Osteoblast (primary cell): ENCODE measurements around the gene CLEC16A. TPM values are rescaled to one million over a fixed set of nuclear protein-coding genes. Genes with fewer than 3 reads are reported as not detected.

Source experiments
- DNase-seq: peaks from one replicate; pipeline ENCODE4 v3.0.0; 2011; ENCODE audit warnings: low spot score, mixed read lengths; ENCODE audit not compliant: insufficient read length; ENCODE audit errors: missing footprints
- H2AFZ ChIP-seq: 2 replicates; pipeline ENCODE4 v1.6.0; 2011; ENCODE audit warnings: mild to moderate bottlenecking, low read length
- H3K27ac ChIP-seq: 2 replicates; pipeline ENCODE4 v1.5.1; 2011; ENCODE audit warnings: mild to moderate bottlenecking, low read depth, low read length, moderate library complexity
- H3K27me3 ChIP-seq: 2 replicates; pipeline ENCODE4 v1.6.0; 2012; ENCODE audit warnings: mild to moderate bottlenecking, control low read depth, inconsistent platforms, low read length, moderate library complexity; ENCODE audit not compliant: insufficient read depth
- H3K36me3 ChIP-seq: 2 replicates; pipeline ENCODE4 v1.5.1; 2011; ENCODE audit warnings: mild to moderate bottlenecking, low read length, control low read depth, moderate library complexity; ENCODE audit not compliant: insufficient read depth
- H3K4me1 ChIP-seq: 2 replicates; pipeline ENCODE4 v1.5.1; 2011; ENCODE audit warnings: mild to moderate bottlenecking, low read length, control low read depth, moderate library complexity; ENCODE audit not compliant: insufficient read depth
- H3K4me2 ChIP-seq: 2 replicates; pipeline ENCODE4 v1.6.0; 2011; ENCODE audit warnings: mild to moderate bottlenecking, low read length; ENCODE audit not compliant: insufficient read depth
- H3K4me3 ChIP-seq: fragments of 200-600 bp; sonication (generic); 3 replicates; pipeline ENCODE4 v1.5.1; 2012; ENCODE audit warnings: mild to moderate bottlenecking, low read length, inconsistent platforms; ENCODE audit not compliant: insufficient read depth
- H3K79me2 ChIP-seq: 2 replicates; pipeline ENCODE4 v1.6.0; 2012; ENCODE audit warnings: mild to moderate bottlenecking, low read length, control low read depth, inconsistent platforms; ENCODE audit not compliant: insufficient read depth
- H3K9me3 ChIP-seq: 2 replicates; pipeline ENCODE4 v1.5.1; 2011; ENCODE audit warnings: low read depth, low read length, control low read depth
- H4K20me1 ChIP-seq: 2 replicates; pipeline ENCODE4 v1.6.0; 2012; ENCODE audit warnings: mild to moderate bottlenecking, low read length, control low read depth; ENCODE audit not compliant: insufficient read depth
- CTCF ChIP-seq: IDR thresholded peaks from 2 replicates; pipeline ENCODE4 v1.5.1; 2011; ENCODE audit warnings: mild to moderate bottlenecking, low read depth, low read length, moderate library complexity; ENCODE audit errors: extremely low read depth
- total RNA-seq: library from RNA; depleted of rRNA; stranded (reverse); fragments of >200 nt; gene quantifications from 2 replicates; pipeline ENCODE4 v1.2.3, GENCODE V29; 2012

CLEC16A gene
- total RNA-seq, 1 donor: 25.7 TPM

DNA sequence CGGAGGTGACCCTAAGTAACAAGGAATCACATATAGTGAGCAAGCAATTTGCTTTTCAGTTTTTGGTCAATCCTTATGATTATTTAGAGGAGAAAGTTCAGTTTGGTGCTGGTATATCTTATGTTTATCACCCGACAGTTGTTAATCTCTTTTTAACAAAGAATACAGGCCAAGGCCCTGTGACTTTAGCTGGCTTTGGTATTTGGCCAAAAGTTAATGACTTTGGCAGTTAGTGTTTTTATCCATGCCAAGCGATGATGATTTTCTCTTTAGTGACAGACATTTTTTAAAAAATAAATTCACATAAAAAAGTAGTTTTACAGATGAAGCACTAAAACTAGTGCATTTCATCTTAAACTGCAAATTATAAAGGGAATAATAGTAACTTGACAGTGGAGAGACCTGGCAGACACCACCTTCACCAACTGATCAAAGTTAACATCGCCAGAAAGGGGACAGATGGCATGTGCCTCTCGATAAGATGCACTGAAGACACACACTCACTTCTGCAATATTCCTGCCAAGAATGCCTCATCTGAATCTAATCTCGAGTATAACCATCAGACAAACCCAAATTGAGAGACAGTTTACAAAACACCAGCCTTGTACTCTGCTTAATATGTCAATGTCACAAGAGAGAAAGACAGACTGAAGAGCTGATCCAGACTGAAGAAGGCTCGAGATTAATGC, 9.0 kb upstream of the CLEC16A start:
- peaks cover 86% of the 10 kb centered on the region for H3K79me2 ChIP-seq
- peaks cover 26% of the 10 kb centered on the region for H3K36me3 ChIP-seq
- H3K27me3 ChIP-seq: no peaks in the 10 kb centered on the region
- TF ChIP-seq CTCF: no peak
- H4K20me1 ChIP-seq: peaks cover 81% of the 10 kb centered on the region
- no peak for DNase-seq
- no peak overlapping the region for H3K4me2 ChIP-seq
- no peak overlapping the region for H2AFZ ChIP-seq
- H3K4me1 ChIP-seq: peaks cover 34% of the 10 kb centered on the region
- H3K27ac ChIP-seq: no peak overlapping the region
- no peak overlapping the region for H3K4me3 ChIP-seq
- no peaks in the 10 kb centered on the region for H3K9me3 ChIP-seq

DNA sequence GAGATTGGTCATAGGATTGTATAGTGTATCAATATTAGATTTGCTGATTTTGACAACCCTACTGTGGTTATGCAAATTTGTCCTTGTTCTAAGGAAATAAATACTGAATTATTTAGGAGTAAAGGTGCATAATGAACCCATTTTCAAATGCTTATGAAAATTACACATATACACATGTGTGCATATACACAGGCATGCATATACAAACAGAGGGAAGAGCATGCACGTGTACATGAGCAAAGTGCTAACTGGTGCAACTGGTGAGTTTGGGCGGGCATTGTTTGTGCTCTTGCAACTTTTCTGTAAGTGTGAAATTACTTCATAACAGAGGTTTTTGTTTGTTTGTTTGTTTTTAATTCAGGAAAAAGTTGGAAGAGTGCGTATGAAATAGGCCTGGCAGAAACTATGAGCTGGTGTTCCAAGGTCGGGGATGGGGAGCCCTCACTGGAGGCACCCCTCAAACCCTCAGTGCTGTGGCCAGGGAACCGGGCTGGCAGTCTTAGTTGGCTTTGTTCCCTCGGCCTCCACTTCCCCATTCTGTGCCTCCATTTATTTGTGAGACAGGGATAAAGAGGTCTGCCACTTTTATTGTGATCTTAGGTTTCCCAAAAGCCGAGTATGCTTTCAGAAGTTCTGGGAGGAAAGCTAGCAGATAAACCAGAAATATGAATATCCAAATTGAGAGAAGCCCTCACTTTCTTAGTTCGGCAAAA, 7.9 kb upstream of the CLEC16A start:
- TF ChIP-seq CTCF: no peak
- DNase-seq: no peak
- peaks cover 87% of the 10 kb centered on the region for H4K20me1 ChIP-seq
- peaks cover 92% of the 10 kb centered on the region for H3K79me2 ChIP-seq
- no peak overlapping the region for H3K27ac ChIP-seq
- no peaks in the 10 kb centered on the region for H3K27me3 ChIP-seq
- H3K36me3 ChIP-seq: peaks cover 26% of the 10 kb centered on the region
- H3K9me3 ChIP-seq: no peaks in the 10 kb centered on the region
- no peak overlapping the region for H3K4me2 ChIP-seq
- H3K4me1 ChIP-seq: peaks cover 45% of the 10 kb centered on the region
- no peak overlapping the region for H2AFZ ChIP-seq
- no peak overlapping the region for H3K4me3 ChIP-seq

DNA sequence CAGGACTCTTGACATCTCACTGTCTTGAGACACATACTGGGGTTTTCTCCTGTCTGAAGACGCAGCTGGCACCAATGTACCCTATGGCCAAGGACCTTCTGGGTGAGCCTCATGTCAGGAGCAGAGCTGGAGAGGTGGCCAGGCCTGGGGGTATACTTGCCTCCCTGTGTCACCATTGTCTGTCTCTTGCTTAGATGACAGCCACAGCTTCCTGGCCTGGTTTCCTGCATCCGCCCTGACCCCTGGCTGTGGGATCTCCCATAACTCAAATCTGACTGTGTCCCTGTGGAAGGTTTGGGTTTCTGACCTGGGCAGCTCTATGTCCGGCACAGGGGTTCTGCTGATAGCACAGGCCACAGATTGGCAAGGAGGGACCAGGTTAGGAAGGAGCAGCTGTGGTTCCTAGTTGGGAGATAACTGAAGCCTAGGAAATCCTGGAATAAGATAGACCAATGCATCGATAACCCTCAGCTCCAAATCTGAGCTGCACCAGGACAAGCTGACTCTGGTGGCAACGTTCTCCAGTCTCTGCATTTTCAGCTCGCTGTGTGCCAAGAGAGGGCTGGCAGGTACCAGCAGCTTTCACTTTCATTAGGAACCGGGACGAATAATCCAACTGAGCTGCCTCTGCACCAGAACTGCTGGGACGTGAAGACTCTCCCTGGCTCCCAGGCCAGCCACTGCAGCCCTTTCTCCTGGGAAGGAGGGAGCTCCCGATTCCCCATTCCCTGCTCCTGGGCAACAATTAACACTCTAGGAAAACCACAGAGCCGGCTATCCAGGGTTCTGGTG, 7.1 kb upstream of the CLEC16A start:
- Histone ChIP-seq H3K4me3 (peak overlapping the region; percentile 34), H3K4me1 (peaks cover 45% of the 10 kb centered on the region), H3K27me3 (no peaks in the 10 kb centered on the region), H3K9me3 (no peaks in the 10 kb centered on the region), H4K20me1 (peaks cover 83% of the 10 kb centered on the region), H3K79me2 (peaks cover 91% of the 10 kb centered on the region), H2AFZ (no peak overlapping the region), H3K4me2 (peak overlapping the region; percentile 100), H3K27ac (peak overlapping the region; percentile 39), H3K36me3 (peaks cover 23% of the 10 kb centered on the region)
- peak; percentile 80 for DNase-seq
- no peak for TF ChIP-seq CTCF
